Measurements from ENCODE around the gene ETDC. TPM values are rescaled to one million over a fixed set of nuclear protein-coding genes. Genes with fewer than 3 reads are reported as not detected.

Gene ETDC
- total RNA-seq, 1 experiment from 2014 or later = not detected

DNA sequence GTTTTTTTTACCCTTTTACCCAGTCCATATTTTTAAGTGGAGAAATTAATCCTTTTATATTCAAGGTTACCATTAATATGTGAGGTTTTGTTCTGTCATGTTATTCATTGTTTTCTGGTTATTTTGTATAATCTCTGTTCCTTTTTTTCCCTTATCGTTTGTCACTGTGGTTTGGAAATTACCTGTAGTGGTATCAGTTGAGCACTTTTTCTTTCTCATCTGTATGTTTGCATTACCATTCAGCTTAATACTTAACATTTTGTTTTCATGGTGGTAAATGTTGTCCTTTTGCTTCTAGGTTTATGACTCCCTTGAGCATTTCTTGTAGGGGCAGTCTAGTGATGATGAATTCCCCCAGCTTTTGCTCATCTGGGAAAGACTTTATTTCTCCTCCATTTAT lies 6.6 kb downstream of the ETDC start:
- no peak overlapping the region for H2AFZ ChIP-seq (ENCODE audit: low read length)
- no peak overlapping the region for H2AK5ac ChIP-seq (ENCODE audit: insufficient read length, low read length)
- H3K9me3 ChIP-seq (ENCODE audit: control insufficient read depth, low read depth, low read length) = peaks cover 39% of the 10 kb centered on the region
- Mint-ChIP-seq H3K4me3 (no peak overlapping the region), H3K9me3 (peaks cover 78 to 86% of the 10 kb centered on the region in 2 experiments), H3K27me3 (ENCODE audit: low read depth) (peaks cover 2% of the 10 kb centered on the region), H3K36me3 (ENCODE audit: insufficient read depth in 1 of 3, low read depth in 3 of 3) (peaks cover 26 to 60% (median 50%) of the 10 kb centered on the region in 3 experiments), H3K27ac (no peak overlapping the region), H3K4me1 (peaks cover 0 to 2% of the 10 kb centered on the region in 2 experiments; a peak in 2 of 4 replicates)
- H2BK20ac ChIP-seq (ENCODE audit: low read depth, low read length, poor library complexity, severe bottlenecking) = no peak overlapping the region
- no peaks in the 10 kb centered on the region for H4K20me1 ChIP-seq (ENCODE audit: control insufficient read depth, insufficient read depth, insufficient read length)
- no peak for DNase-seq
- no peak overlapping the region for H3T11ph ChIP-seq (ENCODE audit: low read length)
- no peak overlapping the region for H3K4me2 ChIP-seq (ENCODE audit: insufficient read depth, insufficient read length, low read length)
- H3K14ac ChIP-seq (ENCODE audit: insufficient read depth, low read length) = no peak overlapping the region
- no peak overlapping the region for H4K5ac ChIP-seq (ENCODE audit: insufficient read length, low read depth, low read length)
- H2BK12ac ChIP-seq (ENCODE audit: insufficient read length, low read depth, low read length) = no peak overlapping the region
- no peak overlapping the region for H2BK15ac ChIP-seq (ENCODE audit: low read depth, low read length)
- H3K27ac ChIP-seq (ENCODE audit: insufficient read length, low read depth, low read length) = no peak overlapping the region
- H2BK120ac ChIP-seq (ENCODE audit: low read depth, low read length, poor library complexity, severe bottlenecking) = no peak overlapping the region
- H3K18ac ChIP-seq (ENCODE audit: insufficient read length, low read depth, low read length) = no peak overlapping the region
- H3K79me2 ChIP-seq (ENCODE audit: insufficient read depth, low read length) = no peaks in the 10 kb centered on the region
- H3K23ac ChIP-seq (ENCODE audit: insufficient read length, low read depth, low read length) = no peak overlapping the region
- no peak overlapping the region for H4K91ac ChIP-seq (ENCODE audit: insufficient read length, low read depth, low read length)
- no peaks in the 10 kb centered on the region for H3K23me2 ChIP-seq (ENCODE audit: insufficient read length, low read depth, low read length, poor library complexity, severe bottlenecking)
- no peak overlapping the region for H3K4ac ChIP-seq (ENCODE audit: low read depth, low read length)
- no peak overlapping the region for H3K9ac ChIP-seq (ENCODE audit: extremely low read depth, insufficient read length, low read length)
- no peak overlapping the region for H3K56ac ChIP-seq (ENCODE audit: insufficient read length, low read depth, low read length)
- H3K4me1 ChIP-seq (ENCODE audit: insufficient read depth, low read length) = no peaks in the 10 kb centered on the region
- no peak overlapping the region for H2BK5ac ChIP-seq (ENCODE audit: insufficient read length, low read length)
- TF ChIP-seq, protein P1, sequence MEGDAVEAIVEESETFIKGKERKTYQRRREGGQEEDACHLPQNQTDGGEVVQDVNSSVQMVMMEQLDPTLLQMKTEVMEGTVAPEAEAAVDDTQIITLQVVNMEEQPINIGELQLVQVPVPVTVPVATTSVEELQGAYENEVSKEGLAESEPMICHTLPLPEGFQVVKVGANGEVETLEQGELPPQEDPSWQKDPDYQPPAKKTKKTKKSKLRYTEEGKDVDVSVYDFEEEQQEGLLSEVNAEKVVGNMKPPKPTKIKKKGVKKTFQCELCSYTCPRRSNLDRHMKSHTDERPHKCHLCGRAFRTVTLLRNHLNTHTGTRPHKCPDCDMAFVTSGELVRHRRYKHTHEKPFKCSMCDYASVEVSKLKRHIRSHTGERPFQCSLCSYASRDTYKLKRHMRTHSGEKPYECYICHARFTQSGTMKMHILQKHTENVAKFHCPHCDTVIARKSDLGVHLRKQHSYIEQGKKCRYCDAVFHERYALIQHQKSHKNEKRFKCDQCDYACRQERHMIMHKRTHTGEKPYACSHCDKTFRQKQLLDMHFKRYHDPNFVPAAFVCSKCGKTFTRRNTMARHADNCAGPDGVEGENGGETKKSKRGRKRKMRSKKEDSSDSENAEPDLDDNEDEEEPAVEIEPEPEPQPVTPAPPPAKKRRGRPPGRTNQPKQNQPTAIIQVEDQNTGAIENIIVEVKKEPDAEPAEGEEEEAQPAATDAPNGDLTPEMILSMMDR (conservative IDR thresholded peaks at IDR 0.05) = no peak
- no peaks in the 10 kb centered on the region for H3K27me3 ChIP-seq (ENCODE audit: insufficient read depth, low read length)
- no CpG with 5 or more reads among the region's 1 CpG for WGBS (ENCODE audit: extremely low coverage, insufficient read length, low lambda C conversion rate)
- H3K79me1 ChIP-seq (ENCODE audit: insufficient read depth, low read depth, low read length, poor library complexity, severe bottlenecking) = no peaks in the 10 kb centered on the region
- H4K8ac ChIP-seq (replicated peaks; ENCODE audit: insufficient read length, low read depth, low read length) = no peak overlapping the region

Data from H9 (cell line).